ENCODE data around the gene HOXA6.

Gene HOXA6

GRCh38 chr7:27161214-27161720 is 13.7 kb upstream of the HOXA6 start:
- DNase-seq, result no peak

- DNase-seq, result peak; percentile 70
Observed at GRCh38 chr7:27160546-27161213, 13.1 kb upstream of the HOXA6 start.

GRCh38 chr7:27160145-27160545 is 12.6 kb upstream of the HOXA6 start:
- no peak for DNase-seq

- DNase-seq, result no peak
Observed at GRCh38 chr7:27159266-27160144, 11.9 kb upstream of the HOXA6 start.

- no peak for DNase-seq
Observed at GRCh38 chr7:27158436-27159265, 11.1 kb upstream of the HOXA6 start.

GRCh38 chr7:27157702-27158431 is 10.3 kb upstream of the HOXA6 start:
- DNase-seq, result no peak

- no peak for DNase-seq
Observed at GRCh38 chr7:27156916-27157701, 9.5 kb upstream of the HOXA6 start.

- DNase-seq, result no peak
Observed at GRCh38 chr7:27156508-27156898, 8.9 kb upstream of the HOXA6 start, which contains the start of gene HOXA7. HOXA7 (minus strand) TSS chr7:27156675; CDS start chr7:27156545, 130 bp downstream.

GRCh38 chr7:27155816-27156507 is 8.4 kb upstream of the HOXA6 start:
- DNase-seq, result no peak

GRCh38 chr7:27154901-27155815 is 7.6 kb upstream of the HOXA6 start:
- DNase-seq, result no peak

- DNase-seq, result no peak
Observed at GRCh38 chr7:27154369-27154768, 6.8 kb upstream of the HOXA6 start.

- no peak for DNase-seq
Observed at GRCh38 chr7:27153526-27153925, 6.0 kb upstream of the HOXA6 start.

- no peak for DNase-seq
Observed at GRCh38 chr7:27152816-27153442, 5.4 kb upstream of the HOXA6 start.

GRCh38 chr7:27151931-27152815 is 4.6 kb upstream of the HOXA6 start, which contains the start of gene HOXA3:
HOXA3 (minus strand) TSS chr7:27152583; CDS start chr7:27110640, 41,943 bp downstream.
- DNase-seq, result no peak

GRCh38 chr7:27151341-27151930 is 3.9 kb upstream of the HOXA6 start:
- no peak for DNase-seq

- DNase-seq, result peak; percentile 80
Observed at GRCh38 chr7:27150568-27151340, 3.2 kb upstream of the HOXA6 start.
